OCI-M2 (cell line): ENCODE measurements around the gene NUP62.

Experiments used
- DNase-seq: peaks from one replicate; lab custom pipeline; 2025; ENCODE audit not compliant: unreplicated experiment; lab: John Stamatoyannopoulos, UW

Gene NUP62

DNA sequence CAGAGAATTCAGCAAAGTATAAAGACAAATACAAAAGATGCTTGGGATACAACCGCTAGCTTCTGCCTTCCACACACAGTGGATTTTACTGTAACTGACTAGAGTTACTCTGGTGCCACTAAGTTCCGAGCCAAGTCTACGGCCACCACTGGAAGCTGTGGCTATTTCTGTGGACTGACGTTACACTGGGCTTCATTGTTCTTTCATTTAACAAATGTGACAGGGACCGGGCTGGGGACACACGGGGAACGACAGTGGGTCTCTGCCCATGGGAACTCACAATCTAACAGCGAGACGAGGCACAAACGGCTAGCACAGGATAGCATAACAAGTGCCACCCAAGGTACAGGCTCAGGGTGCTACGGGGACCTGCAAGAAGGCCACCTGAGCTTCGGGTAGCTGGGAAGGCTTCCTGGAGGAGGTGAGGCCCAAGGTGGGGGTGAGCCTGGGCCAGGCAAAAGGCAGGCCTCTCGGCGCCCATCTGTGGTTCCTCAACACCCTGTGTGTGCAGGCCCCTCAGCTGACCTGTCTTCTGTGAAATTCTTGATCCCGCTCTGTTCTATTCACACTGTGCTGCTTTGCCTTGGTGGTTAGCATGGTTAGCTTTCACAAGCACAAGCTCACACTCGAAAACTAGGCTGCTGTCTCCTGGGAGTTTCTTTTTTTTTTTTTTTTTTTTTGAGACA lies 22.3 kb downstream of the NUP62 start:
- no peak for DNase-seq

GRCh38 chr19:49904136-49904535 lies 25.2 kb downstream of the NUP62 start:
- no peak for DNase-seq

DNA sequence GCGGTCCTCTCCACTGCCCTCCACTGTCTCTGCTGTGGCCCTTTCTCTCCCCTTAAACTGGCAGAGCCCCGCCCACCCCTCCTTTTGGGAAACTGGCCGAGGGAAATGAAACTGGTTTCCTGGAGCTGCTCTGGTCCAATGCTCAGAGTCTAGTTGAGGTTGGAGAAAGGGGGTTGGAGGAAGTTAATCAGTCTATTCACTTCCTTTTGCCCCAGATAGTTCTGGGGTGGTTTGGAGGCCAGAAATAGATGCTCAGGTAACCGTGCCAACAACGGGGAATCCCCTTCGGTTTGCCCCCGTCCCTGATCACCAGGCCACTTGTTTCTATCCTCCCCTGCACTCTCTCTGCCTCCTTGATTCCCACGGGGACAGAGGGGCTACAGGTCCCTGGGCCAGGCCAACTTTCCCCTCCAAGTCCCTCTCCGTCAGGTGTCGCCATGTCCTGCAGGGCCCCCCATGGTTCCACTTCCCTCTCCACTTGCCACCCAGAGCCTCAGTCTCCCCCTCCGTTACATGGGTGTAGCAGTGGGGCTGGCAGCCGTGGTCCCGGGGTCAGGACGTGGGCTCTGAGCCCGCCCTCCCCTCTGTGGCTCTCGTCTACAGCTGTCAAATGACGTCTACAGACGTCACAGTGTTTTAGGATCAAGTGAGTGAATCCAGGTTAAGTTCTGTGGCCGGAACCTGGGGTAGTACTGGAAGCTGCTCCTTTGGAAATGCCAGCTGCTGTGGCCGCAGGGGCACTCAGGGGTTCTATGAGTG lies 32.3 kb downstream of the NUP62 start, which contains the start of gene IL4I1:
TSS of gene IL4I1 (minus strand) at position 25 of the 759 bp plus-strand sequence. CDS start 727 bp downstream, outside the sequence.
- no peak for DNase-seq

DNA sequence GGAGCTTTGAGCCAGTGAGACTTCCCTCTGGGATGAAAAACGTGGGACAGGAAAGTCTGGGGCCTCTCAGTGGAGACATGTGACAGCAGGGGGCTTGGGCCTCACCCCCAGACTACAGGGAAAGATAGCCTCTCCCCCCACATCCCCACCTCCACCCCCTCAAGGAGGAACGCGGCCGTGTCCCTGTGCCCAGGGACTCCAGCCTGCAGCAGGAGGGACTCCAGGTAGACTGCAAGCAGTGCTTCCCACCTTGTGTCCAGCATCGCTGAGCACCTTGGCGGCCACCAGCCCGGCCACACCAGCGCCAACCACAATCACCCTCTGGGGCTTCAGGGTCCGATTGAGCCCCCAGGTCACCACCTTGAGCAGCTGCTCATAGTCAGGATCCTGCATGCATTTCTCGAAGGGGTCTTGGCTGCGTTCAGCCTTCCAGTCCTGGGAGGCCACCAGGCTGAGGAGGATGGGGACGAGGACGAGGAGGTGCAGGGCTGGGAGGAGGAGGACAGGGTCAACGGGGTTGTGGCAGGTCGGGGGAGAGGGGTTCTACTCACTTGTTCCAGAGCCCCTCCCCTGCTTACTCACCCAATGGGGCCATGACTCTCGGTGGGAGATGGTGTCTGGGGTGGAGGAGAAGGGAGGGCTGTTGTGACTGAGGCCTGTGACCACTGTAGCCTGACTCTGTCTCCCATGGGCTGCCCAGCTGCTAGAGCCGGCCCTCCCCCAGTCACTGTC lies 33.6 kb downstream of the NUP62 start:
- DNase-seq = no peak

DNA sequence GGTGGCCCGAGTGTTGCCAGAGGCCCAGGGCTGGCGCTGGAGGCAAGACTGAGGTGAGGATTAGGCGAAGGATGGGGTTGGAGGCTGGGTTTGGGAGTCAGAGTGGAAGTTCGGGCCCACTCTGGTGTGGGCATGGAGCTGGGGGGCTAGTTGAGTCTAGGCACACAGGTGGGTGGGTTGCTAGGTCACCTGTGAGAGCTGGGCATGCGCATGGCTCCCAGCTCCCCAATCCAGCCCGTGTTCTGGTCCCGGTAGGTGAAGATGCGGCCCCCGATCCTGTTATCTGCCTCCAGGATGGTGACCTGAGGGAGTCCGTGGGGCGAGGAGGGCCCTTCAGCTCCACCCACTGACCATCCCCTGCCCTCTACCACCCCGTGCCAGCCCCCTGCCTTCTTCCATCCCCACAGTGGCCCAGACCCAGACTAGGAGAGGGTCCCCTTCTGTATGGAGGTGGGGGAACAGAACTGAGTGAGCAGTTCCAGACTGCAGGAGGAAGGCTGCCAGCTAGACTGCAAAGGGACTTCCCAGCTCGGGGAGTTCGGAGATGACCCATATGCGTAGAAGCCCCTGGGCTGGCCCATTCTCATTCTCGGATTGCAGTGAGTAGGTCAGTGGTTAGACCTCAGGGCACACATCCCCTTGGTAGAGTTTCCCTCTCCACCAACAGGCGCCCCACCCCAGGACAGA lies 34.3 kb downstream of the NUP62 start:
- no peak for DNase-seq

DNA sequence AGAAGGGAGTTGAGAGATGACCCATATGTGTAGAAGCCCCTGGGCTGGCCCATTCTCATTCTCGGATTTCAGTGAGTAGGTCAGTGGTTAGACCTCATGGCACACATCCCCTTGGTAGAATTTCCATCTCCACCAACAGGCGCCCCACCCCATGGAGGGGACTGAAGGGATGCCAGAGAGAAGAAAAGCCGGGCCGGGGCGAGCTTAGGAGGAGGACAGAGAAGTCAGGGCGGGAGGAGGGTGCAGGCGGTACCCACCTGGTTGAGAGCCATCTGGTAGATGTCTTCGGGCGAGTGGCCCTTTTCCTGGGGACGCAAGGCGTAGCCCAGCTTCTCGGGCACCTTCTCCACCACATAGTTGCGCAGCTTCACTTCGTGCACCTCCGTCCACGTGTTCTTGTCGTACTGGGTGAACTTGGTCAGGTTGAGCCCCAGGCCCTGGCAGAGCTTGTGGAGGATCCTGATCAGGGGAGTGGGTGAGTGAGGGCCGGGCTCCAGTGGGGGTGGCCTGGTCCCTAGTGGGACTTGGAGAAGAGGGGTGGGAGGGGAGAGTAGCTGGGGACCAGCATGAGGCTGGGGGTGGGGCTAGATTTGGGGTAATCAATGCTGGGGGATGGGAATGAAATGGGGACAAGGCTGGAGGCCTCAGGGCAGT lies 35.2 kb downstream of the NUP62 start:
- DNase-seq = no peak

DNA sequence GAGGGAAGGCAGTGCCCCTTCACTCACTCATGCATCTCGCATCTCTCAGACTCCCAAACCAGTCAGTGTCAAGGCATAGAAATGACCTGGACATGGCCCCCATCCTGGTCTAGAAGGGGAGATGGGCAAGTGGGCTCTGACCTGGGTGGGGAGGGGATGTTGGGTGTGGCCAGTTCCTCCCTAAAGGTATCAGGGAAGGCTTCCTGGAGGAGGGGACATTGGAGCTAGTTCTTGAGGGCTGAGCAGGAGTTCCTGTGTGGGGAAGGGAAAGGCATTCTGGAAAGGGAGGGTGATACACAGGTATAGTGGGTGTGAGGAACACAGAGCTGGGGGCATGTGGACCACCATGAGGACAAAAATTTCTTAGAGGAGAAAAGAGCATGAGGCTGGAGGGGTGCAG lies 36.6 kb downstream of the NUP62 start:
- DNase-seq = no peak

DNA sequence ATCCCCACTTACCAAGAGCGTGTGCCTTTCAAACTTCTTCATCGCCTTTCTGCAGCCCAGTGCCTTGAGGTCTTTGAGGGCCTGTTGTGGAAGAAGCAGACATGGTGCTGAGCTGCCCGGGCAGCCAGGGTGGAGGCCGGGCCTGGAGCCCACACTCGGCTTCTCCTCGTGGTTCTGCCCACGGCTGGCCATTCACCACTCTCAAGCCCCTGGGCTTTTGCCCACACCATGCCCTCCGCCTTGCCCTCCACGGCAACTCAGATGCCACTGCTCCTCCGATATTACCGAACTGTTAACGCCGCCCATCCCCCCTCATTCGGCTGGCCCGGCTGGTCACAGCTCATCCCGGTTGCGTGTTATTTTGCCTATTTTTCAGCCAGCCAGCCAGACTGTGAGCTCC lies 37.9 kb downstream of the NUP62 start:
- DNase-seq = no peak

DNA sequence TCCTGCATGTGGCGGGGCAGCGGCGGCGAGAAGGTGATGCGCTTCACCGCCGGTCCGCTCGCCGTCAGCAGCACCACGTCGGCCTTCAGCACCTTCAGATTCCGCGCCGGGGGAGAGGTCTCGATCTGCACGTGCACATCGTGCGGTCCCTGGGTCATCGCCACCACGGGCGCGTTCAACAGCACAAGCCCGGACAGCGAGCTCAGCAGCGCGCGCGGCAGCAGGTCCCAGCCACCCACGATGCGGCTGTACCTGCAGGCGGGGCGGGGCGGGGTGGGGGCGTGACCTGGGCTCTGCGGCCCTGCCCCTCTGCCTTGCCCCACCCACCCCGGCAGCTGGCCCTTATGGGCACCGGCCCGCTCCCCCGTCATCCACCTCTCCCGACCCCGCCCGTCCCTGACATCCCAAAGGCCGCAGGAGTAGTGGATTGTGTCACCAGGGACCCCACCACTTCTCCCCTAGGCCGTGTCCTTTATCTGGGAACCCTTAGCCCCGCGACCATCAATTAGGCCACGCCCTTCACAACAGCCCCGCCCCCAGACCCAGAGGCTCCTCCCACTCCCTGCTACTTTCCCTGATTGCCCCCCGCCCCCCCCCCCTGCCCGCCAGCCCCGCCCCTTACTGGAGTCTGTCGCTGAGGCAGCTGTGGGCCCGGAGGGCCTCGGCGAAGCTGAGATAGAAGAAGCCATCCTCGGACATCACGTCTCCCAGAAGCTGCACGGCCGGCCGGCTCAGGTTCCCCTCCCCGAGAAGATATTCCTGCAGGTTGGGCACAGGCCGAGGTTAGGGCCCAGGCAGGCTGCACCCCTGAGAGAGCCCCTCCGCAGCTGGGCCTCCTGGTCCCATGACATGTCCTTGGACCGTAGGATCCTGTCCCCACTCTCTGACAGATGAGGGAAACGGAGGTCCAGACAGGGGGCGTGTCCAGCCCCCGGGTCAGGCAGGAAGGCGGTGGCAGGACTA lies 38.7 kb downstream of the NUP62 start:
- no peak for DNase-seq

DNA sequence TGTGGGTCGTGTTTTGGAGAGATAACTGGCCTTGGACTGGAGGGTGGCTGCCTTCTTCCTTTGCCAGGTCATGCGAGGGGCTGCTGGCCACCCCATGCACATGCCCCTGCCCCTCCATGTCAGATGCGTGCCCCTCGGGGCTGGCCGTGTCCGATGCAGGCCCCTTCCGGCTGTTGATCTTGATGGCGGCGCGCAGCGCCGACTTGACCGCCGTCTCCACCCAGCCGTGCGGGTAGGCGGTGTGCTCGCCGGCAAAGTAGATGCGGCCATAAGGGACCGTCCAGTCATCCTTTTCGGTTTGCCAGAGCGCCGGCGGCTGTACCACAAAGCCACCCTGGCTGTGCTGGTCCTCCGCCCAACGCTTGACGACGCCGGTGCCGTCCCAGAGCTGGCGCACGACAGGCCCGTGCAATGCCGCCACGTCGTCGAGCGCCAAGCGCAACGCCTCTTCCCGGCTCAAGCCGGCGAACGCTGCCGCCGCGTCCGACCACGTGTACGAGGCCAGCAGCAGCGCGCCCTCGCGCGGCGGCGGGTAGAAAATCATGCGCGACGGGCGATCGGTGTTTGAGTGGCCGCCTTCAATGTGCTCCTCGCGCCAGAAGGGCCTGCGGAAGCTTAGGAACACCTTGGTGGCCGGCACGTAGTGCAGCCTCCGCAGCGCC lies 39.5 kb downstream of the NUP62 start:
- no peak for DNase-seq

- no peak for DNase-seq
These were observed 40.1 kb downstream of the NUP62 start for GRCh38 chr19:49889038-49889686.

GRCh38 chr19:49888510-49888824 lies 40.8 kb downstream of the NUP62 start:
- DNase-seq = no peak

GRCh38 chr19:49887665-49888509 lies 41.4 kb downstream of the NUP62 start:
- no peak for DNase-seq

- DNase-seq = no peak
These were observed 42.2 kb downstream of the NUP62 start for GRCh38 chr19:49887037-49887664.

DNA sequence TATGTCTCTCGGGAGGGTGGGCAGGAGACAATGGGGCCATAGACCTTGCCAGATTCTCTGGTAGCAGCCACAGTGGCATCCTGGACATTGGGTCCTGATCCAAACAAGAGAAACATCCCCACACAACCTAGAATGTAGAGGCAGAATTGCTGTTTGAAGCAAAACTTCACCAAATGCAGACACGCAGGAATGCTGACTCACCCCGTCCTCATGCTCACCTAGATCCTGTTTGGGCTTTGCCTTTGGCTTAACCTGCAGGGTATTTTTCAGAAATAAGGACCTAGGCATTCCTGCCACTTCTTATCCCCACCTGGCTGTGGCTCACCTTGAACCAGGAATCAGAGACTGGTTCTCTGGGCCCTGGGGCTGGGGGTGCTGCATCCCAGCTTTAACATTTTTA lies 44.5 kb downstream of the NUP62 start:
- no peak for DNase-seq

DNA sequence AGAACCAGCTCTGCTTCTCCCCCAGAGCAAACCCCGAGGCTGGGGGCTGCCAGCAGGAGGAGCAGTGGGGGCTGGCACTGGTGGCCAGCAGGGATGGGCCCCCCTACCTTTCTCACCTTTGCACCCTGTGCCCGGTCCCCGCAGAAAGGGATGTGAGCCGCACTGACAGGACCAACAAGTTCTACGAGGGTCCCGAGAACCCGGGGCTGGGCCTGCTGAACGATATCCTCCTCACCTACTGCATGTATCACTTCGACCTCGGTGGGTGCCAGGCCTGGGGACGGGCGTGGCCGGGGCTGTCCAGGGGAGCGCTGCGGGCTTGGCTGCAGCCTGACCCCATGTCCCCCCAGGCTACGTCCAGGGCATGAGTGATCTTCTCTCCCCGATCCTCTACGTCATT lies 45.2 kb downstream of the NUP62 start:
- no peak for DNase-seq

GRCh38 chr19:49883094-49883493 lies 46.2 kb downstream of the NUP62 start:
- no peak for DNase-seq
